Measurements from ENCODE around the gene ABCC11.

Gene ABCC11

DNA sequence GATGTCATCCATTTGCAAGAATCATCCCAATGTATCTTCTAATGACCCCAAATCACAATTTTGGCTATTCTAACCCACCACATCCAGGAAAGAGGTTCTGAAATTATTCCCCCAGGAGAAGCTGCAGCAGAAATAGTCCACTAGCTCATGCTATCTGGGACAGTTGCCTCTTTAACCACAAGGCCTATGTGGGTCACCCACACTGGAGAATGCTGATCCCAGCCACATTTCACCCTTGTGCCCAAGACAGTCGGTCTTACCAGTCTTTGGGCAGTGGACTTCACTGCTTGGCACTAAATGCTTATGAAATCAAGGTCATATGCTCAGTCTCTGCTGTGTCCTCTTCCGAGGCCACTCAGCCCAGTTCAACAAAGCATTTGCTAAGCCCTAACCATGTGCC lies 118.6 kb downstream of the ABCC11 start:
- Histone ChIP-seq H2AFZ (ENCODE audit: low read depth, low read length) (no peak overlapping the region), H3K27ac (ENCODE audit: low read length) (no peak overlapping the region), H3K27me3 (ENCODE audit: low read depth, low read length) (peaks cover 29% of the 10 kb centered on the region), H3K9ac (ENCODE audit: low read length) (no peak overlapping the region), H3K4me2 (ENCODE audit: low read length) (no peak overlapping the region), H3K79me2 (ENCODE audit: low read length) (no peaks in the 10 kb centered on the region), H3K4me3 (ENCODE audit: low read length) (no peak overlapping the region), H3K4me1 (ENCODE audit: low read length) (no peaks in the 10 kb centered on the region), H3K9me3 (ENCODE audit: insufficient read depth, low read length) (no peaks in the 10 kb centered on the region), H4K20me1 (ENCODE audit: insufficient read depth, low read length) (no peaks in the 10 kb centered on the region), H3K36me3 (replicated peaks; ENCODE audit: low read depth, low read length) (no peaks in the 10 kb centered on the region)
- TF ChIP-seq EZH2phosphoT487 (IDR thresholded peaks at IDR 0.05; ENCODE audit: low read depth): no peak
- TF ChIP-seq, protein P1, sequence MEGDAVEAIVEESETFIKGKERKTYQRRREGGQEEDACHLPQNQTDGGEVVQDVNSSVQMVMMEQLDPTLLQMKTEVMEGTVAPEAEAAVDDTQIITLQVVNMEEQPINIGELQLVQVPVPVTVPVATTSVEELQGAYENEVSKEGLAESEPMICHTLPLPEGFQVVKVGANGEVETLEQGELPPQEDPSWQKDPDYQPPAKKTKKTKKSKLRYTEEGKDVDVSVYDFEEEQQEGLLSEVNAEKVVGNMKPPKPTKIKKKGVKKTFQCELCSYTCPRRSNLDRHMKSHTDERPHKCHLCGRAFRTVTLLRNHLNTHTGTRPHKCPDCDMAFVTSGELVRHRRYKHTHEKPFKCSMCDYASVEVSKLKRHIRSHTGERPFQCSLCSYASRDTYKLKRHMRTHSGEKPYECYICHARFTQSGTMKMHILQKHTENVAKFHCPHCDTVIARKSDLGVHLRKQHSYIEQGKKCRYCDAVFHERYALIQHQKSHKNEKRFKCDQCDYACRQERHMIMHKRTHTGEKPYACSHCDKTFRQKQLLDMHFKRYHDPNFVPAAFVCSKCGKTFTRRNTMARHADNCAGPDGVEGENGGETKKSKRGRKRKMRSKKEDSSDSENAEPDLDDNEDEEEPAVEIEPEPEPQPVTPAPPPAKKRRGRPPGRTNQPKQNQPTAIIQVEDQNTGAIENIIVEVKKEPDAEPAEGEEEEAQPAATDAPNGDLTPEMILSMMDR (IDR thresholded peaks at IDR 0.05; ENCODE audit: low read depth, low read length): no peak

DNA sequence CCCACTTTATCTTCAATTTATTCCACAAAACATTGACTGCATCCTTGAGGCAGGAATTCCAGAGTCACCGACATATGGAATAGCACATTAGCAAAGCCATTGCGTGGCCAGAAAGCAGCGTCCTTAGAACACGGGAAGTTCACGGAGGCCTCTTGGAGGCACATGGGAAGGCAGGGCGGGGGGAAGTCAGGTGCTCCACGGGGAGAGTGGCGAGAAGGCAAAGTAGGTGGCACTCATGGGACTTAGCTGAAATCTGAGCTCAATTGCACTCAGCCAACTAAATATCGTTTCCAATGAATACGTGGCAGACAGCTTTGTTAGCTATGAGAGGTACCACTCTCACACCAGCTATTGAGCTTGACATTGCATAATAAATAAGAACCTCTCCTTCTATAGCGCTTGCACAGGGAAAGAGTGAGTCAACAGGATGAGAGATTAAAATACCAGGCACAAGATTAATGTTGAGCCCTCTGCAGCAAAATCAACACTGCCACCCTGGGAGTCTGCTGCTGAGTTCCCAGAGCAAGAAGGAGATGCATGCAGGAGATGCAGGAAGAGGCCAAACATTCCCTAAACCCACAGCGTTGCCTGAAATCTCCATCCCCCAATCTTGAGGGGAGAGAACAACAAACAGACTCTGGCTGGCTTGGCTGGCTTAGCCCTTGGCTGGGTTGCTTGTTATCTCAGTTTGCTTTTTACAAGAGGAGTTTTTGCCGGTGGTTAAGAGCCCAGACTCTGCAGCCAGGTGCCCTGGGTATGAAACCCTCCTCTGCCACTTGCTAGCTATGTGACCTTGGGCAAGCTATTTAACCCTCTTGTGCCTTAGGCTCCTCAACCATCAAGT lies 120.3 kb downstream of the ABCC11 start:
- Histone ChIP-seq H2AFZ (ENCODE audit: low read depth, low read length) (no peak overlapping the region), H3K4me3 (ENCODE audit: low read length) (no peak overlapping the region), H3K9ac (ENCODE audit: low read length) (no peak overlapping the region), H4K20me1 (ENCODE audit: insufficient read depth, low read length) (no peaks in the 10 kb centered on the region), H3K79me2 (ENCODE audit: low read length) (no peaks in the 10 kb centered on the region), H3K4me1 (ENCODE audit: low read length) (no peaks in the 10 kb centered on the region), H3K9me3 (ENCODE audit: insufficient read depth, low read length) (no peaks in the 10 kb centered on the region), H3K27ac (ENCODE audit: low read length) (no peak overlapping the region), H3K27me3 (ENCODE audit: low read depth, low read length) (peaks cover 21% of the 10 kb centered on the region), H3K4me2 (ENCODE audit: low read length) (no peak overlapping the region), H3K36me3 (replicated peaks; ENCODE audit: low read depth, low read length) (no peaks in the 10 kb centered on the region)
- TF ChIP-seq EZH2phosphoT487 (IDR thresholded peaks at IDR 0.05; ENCODE audit: low read depth): no peak
- TF ChIP-seq, protein P1 (IDR thresholded peaks at IDR 0.05; ENCODE audit: low read depth, low read length): no peak

DNA sequence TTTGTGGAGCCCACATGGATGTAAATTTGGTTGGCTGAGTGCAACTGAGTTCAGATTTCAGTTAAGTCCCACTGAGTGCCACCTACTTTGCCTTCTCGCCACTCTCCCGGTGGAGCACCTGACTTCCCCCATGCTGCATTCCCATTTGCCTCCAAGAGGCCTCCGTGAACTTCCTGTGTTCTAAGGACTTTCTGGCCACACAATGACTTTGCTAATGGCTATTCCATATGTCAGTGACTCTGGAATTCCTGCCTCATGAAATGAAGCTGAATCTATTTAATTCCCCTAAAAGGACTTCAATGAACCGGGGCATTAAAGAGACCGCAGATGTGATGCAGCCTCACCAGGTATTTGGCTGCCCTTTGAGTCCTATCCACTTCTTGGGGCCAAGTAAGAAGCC lies 121.5 kb downstream of the ABCC11 start:
- Histone ChIP-seq H3K4me2 (ENCODE audit: low read length) (no peak overlapping the region), H4K20me1 (ENCODE audit: insufficient read depth, low read length) (no peaks in the 10 kb centered on the region), H3K79me2 (ENCODE audit: low read length) (no peaks in the 10 kb centered on the region), H3K4me1 (ENCODE audit: low read length) (no peaks in the 10 kb centered on the region), H3K9ac (ENCODE audit: low read length) (no peak overlapping the region), H3K27me3 (ENCODE audit: low read depth, low read length) (peaks cover 14% of the 10 kb centered on the region), H3K9me3 (ENCODE audit: insufficient read depth, low read length) (no peaks in the 10 kb centered on the region), H3K36me3 (replicated peaks; ENCODE audit: low read depth, low read length) (no peaks in the 10 kb centered on the region), H3K27ac (ENCODE audit: low read length) (no peak overlapping the region), H3K4me3 (ENCODE audit: low read length) (no peak overlapping the region), H2AFZ (ENCODE audit: low read depth, low read length) (no peak overlapping the region)
- TF ChIP-seq EZH2phosphoT487 (IDR thresholded peaks at IDR 0.05; ENCODE audit: low read depth): no peak

DNA sequence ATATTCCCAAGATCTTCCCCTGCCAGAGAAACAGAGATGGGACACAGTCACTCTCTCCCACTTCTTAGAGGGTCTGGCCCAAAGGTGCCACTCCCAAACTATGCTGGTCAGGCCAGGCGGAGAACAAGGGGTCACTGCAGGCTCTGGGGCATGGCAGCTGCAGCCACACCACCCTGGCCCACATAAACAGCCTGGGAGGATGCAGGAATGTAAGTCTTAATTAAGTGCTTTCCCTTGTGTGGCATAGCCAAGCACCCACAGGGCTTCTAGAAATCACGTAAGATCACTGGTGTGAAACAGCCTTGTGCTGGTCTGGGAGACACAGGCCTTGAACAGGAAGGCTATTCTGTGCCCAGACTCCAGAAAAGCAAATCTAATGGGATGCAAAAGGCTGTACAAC lies 123.1 kb downstream of the ABCC11 start:
- Histone ChIP-seq H4K20me1 (ENCODE audit: insufficient read depth, low read length) (no peaks in the 10 kb centered on the region), H3K27ac (ENCODE audit: low read length) (no peak overlapping the region), H3K9me3 (ENCODE audit: insufficient read depth, low read length) (no peaks in the 10 kb centered on the region), H3K79me2 (ENCODE audit: low read length) (no peaks in the 10 kb centered on the region), H3K4me1 (ENCODE audit: low read length) (no peaks in the 10 kb centered on the region), H3K4me2 (ENCODE audit: low read length) (no peak overlapping the region), H3K9ac (ENCODE audit: low read length) (no peak overlapping the region), H3K4me3 (ENCODE audit: low read length) (no peak overlapping the region), H3K27me3 (ENCODE audit: low read depth, low read length) (peaks cover 11% of the 10 kb centered on the region), H2AFZ (ENCODE audit: low read depth, low read length) (no peak overlapping the region), H3K36me3 (replicated peaks; ENCODE audit: low read depth, low read length) (no peaks in the 10 kb centered on the region)
- TF ChIP-seq EZH2phosphoT487 (IDR thresholded peaks at IDR 0.05; ENCODE audit: low read depth): no peak

DNA sequence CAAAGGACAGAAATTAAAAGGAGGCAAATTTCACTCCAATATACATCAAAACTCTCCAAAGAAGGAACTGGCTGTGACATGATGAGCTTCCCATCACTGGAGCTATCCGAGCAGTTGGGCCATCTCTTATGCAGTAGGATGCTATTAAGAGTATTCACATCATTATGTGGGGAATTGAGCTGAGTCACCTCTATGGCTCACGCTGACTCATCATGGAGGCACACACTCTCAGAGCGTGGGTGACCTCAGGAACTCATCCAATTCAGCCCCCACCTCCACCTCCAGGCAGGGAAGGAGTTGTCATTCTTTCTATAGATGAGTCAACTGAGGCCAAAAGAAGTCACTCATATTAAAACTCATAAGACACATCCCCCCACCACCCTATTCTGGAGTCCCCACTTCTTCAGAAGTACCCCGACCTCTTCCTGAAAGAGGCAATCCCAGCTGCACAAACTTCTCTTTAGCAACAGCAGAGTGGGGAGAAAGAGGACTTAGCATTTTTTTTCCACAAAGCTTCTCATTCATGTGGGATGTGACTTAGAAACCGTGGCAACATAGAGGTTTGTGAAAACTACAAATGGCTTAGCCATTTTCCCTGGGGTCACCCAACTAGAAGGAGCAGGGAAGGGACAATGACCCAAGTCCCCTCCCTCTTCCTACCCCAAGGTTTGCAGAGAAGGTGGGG lies 124.1 kb downstream of the ABCC11 start:
- H3K9ac ChIP-seq (ENCODE audit: low read length): no peak overlapping the region
- TF ChIP-seq EZH2phosphoT487 (IDR thresholded peaks at IDR 0.05; ENCODE audit: low read depth): no peak
- TF ChIP-seq, protein P1 (IDR thresholded peaks at IDR 0.05; ENCODE audit: low read depth, low read length): no peak
- H3K4me3 ChIP-seq (ENCODE audit: low read length): no peak overlapping the region
- no peaks in the 10 kb centered on the region for H3K4me1 ChIP-seq (ENCODE audit: low read length)
- no peak overlapping the region for H2AFZ ChIP-seq (ENCODE audit: low read depth, low read length)
- no peaks in the 10 kb centered on the region for H3K79me2 ChIP-seq (ENCODE audit: low read length)
- H3K36me3 ChIP-seq (replicated peaks; ENCODE audit: low read depth, low read length): no peaks in the 10 kb centered on the region
- H3K9me3 ChIP-seq (ENCODE audit: insufficient read depth, low read length): no peaks in the 10 kb centered on the region
- H4K20me1 ChIP-seq (ENCODE audit: insufficient read depth, low read length): no peaks in the 10 kb centered on the region
- H3K27ac ChIP-seq (ENCODE audit: low read length): no peak overlapping the region
- H3K4me2 ChIP-seq (ENCODE audit: low read length): no peak overlapping the region
- peaks cover 5% of the 10 kb centered on the region for H3K27me3 ChIP-seq (ENCODE audit: low read depth, low read length)

Data from OCI-LY3 (cell line).